Astrocyte (in vitro differentiated cells and primary cell): ENCODE results near the gene MAGI1. TPM values are rescaled to one million over a fixed set of nuclear protein-coding genes. Genes with fewer than 3 reads are reported as not detected.

ENCODE experiments used
- DNase-seq: peaks from one replicate; pipeline ENCODE4 v3.0.0-alpha.2; 2010; ENCODE audit warnings: low read depth
- FAIRE-seq: peaks from 2 replicates; lab custom pipeline; 2011; peaks lifted over from hg19 to GRCh38; lab: Jason Lieb, UNC
- H2AFZ ChIP-seq: 2 replicates; pipeline ENCODE4 v1.6.0; 2012; ENCODE audit warnings: low read depth, low read length, inconsistent platforms
- H3K27ac ChIP-seq: 2 replicates; pipeline ENCODE4 v1.5.1; 2011; ENCODE audit warnings: low read depth, low read length, inconsistent platforms
- H3K27me3 ChIP-seq: 2 replicates; pipeline ENCODE4 v1.6.0; 2011; ENCODE audit warnings: low read length, inconsistent platforms; ENCODE audit not compliant: insufficient read depth
- H3K36me3 ChIP-seq: 2 replicates; pipeline ENCODE4 v1.5.1; 2011; ENCODE audit warnings: low read length, inconsistent platforms; ENCODE audit not compliant: insufficient read depth
- H3K4me1 ChIP-seq: 2 replicates; pipeline ENCODE4 v1.5.1; 2011; ENCODE audit warnings: low read length, inconsistent platforms; ENCODE audit not compliant: insufficient read depth
- H3K4me2 ChIP-seq: 2 replicates; pipeline ENCODE4 v1.6.0; 2012; ENCODE audit warnings: low read length, inconsistent platforms
- H3K4me3 ChIP-seq: 2 replicates; pipeline ENCODE4 v1.5.1; 2011; ENCODE audit warnings: low read depth, mild to moderate bottlenecking, low read length, inconsistent platforms; ENCODE audit not compliant: insufficient read depth
- H3K79me2 ChIP-seq: 2 replicates; pipeline ENCODE4 v1.6.0; 2012; ENCODE audit warnings: mild to moderate bottlenecking, low read length, inconsistent platforms; ENCODE audit not compliant: insufficient read depth
- H3K9ac ChIP-seq: 2 replicates; pipeline ENCODE4 v1.6.0; 2012; ENCODE audit warnings: mild to moderate bottlenecking, low read length, inconsistent platforms
- H3K9me3 ChIP-seq: 2 replicates; pipeline ENCODE4 v1.5.1; 2012; ENCODE audit warnings: low read depth, mild to moderate bottlenecking, low read length, inconsistent platforms; ENCODE audit not compliant: insufficient read depth
- H4K20me1 ChIP-seq: 2 replicates; pipeline ENCODE4 v1.6.0; 2012; ENCODE audit warnings: low read length, inconsistent platforms; ENCODE audit not compliant: insufficient read depth
- H3K27ac Mint-ChIP-seq: one replicate; pipeline ENCODE4 v1.8.0; 2021; ENCODE audit warnings: mild to moderate bottlenecking, mixed read lengths; ENCODE audit not compliant: unreplicated experiment
- H3K27me3 Mint-ChIP-seq: one replicate; pipeline ENCODE4 v1.8.0; 2021; ENCODE audit warnings: low read depth, mixed read lengths; ENCODE audit not compliant: unreplicated experiment
- H3K36me3 Mint-ChIP-seq: one replicate; pipeline ENCODE4 v1.8.0; 2021; ENCODE audit warnings: low read depth, mixed read lengths; ENCODE audit not compliant: unreplicated experiment
- H3K4me1 Mint-ChIP-seq: one replicate; pipeline ENCODE4 v1.8.0; 2021; ENCODE audit warnings: low read depth, mixed read lengths; ENCODE audit not compliant: unreplicated experiment
- H3K4me3 Mint-ChIP-seq: one replicate; pipeline ENCODE4 v1.8.0; 2021; ENCODE audit warnings: mild to moderate bottlenecking, moderate library complexity, mixed read lengths; ENCODE audit not compliant: unreplicated experiment
- H3K9me3 Mint-ChIP-seq: one replicate; pipeline ENCODE4 v1.8.0; 2021; ENCODE audit warnings: mild to moderate bottlenecking, mixed read lengths; ENCODE audit not compliant: unreplicated experiment
- CTCF ChIP-seq: IDR thresholded peaks from 2 replicates; pipeline ENCODE4 v1.5.1; 2011; ENCODE audit warnings: low read depth, mild to moderate bottlenecking, inconsistent platforms, low read length, moderate library complexity; ENCODE audit not compliant: insufficient read depth
- EZH2 ChIP-seq: IDR thresholded peaks from 2 replicates; pipeline ENCODE4 v1.6.1; 2012; ENCODE audit warnings: mild to moderate bottlenecking, low read length, inconsistent platforms; ENCODE audit not compliant: insufficient read depth
- total RNA-seq: library from RNA; stranded (reverse); gene quantifications from 2 replicates; pipeline ENCODE4 v1.2.1, GENCODE V29; 2021

The MAGI1 gene
- total RNA-seq, 1 donor from 2014 or later = 31.8 TPM

- H3K36me3 Mint-ChIP-seq = no peaks in the 10 kb centered on the region
- Histone ChIP-seq H4K20me1 (peaks cover 17% of the 10 kb centered on the region), H3K9me3 (no peaks in the 10 kb centered on the region)
Measured at GRCh38 chr3:65706301-65706700, 332.4 kb downstream of the MAGI1 start.

GRCh38 chr3:65703820-65704219 lies 334.9 kb downstream of the MAGI1 start:
- TF ChIP-seq CTCF = no peak
- no peak for TF ChIP-seq EZH2
- Histone ChIP-seq H3K36me3 (no peaks in the 10 kb centered on the region), H3K9me3 (no peaks in the 10 kb centered on the region), H3K27me3 (no peaks in the 10 kb centered on the region), H2AFZ (no peak overlapping the region), H3K27ac (no peak overlapping the region), H3K4me1 (no peaks in the 10 kb centered on the region), H3K4me3 (no peak overlapping the region), H3K9ac (no peak overlapping the region), H4K20me1 (peaks cover 17% of the 10 kb centered on the region), H3K79me2 (no peaks in the 10 kb centered on the region), H3K4me2 (no peak overlapping the region)
- Mint-ChIP-seq H3K4me1 (no peaks in the 10 kb centered on the region), H3K9me3 (no peaks in the 10 kb centered on the region), H3K4me3 (no peak overlapping the region), H3K27ac (no peak overlapping the region), H3K27me3 (no peaks in the 10 kb centered on the region), H3K36me3 (no peaks in the 10 kb centered on the region)
- no peak for FAIRE-seq
- DNase-seq = no peak

More at GRCh38 chr3:65706301-65706700, 332.4 kb downstream of the MAGI1 start:
- Histone ChIP-seq H2AFZ (no peak overlapping the region), H3K4me3 (no peak overlapping the region), H3K4me2 (peak overlapping the region; percentile 34), H3K36me3 (no peaks in the 10 kb centered on the region), H3K4me1 (no peaks in the 10 kb centered on the region), H3K79me2 (no peaks in the 10 kb centered on the region), H3K27ac (no peak overlapping the region), H3K27me3 (no peaks in the 10 kb centered on the region), H3K9ac (no peak overlapping the region)
- H3K9me3 Mint-ChIP-seq = peaks cover 2% of the 10 kb centered on the region
- H3K4me1 Mint-ChIP-seq = no peaks in the 10 kb centered on the region
- TF ChIP-seq EZH2 = no peak
- no peak for TF ChIP-seq CTCF
- DNase-seq (no peak), FAIRE-seq (no peak)
- H3K4me3 Mint-ChIP-seq = no peak overlapping the region
- H3K27ac Mint-ChIP-seq = no peak overlapping the region
- H3K27me3 Mint-ChIP-seq = no peaks in the 10 kb centered on the region

- DNase-seq (no peak), FAIRE-seq (no peak)
- Histone ChIP-seq H3K79me2 (no peaks in the 10 kb centered on the region), H2AFZ (no peak overlapping the region), H3K4me2 (no peak overlapping the region), H4K20me1 (peaks cover 17% of the 10 kb centered on the region), H3K9ac (no peak overlapping the region), H3K36me3 (no peaks in the 10 kb centered on the region), H3K4me1 (no peaks in the 10 kb centered on the region), H3K27ac (no peak overlapping the region), H3K9me3 (no peaks in the 10 kb centered on the region), H3K4me3 (no peak overlapping the region), H3K27me3 (no peaks in the 10 kb centered on the region)
- Mint-ChIP-seq H3K27me3 (no peaks in the 10 kb centered on the region), H3K27ac (no peak overlapping the region), H3K4me3 (no peak overlapping the region), H3K4me1 (no peaks in the 10 kb centered on the region), H3K9me3 (no peaks in the 10 kb centered on the region), H3K36me3 (no peaks in the 10 kb centered on the region)
- TF ChIP-seq EZH2 = no peak
- TF ChIP-seq CTCF = no peak
Measured at GRCh38 chr3:65703026-65703425, 335.7 kb downstream of the MAGI1 start.
